Esophagus squamous epithelium (tissue), 5 donors: ENCODE results near the gene POU2F1. TPM values are rescaled to one million over a fixed set of nuclear protein-coding genes. Genes with fewer than 3 reads are reported as not detected.

ENCODE experiments used
- DNase-seq: peaks from one replicate; lab custom pipeline; 2025; lab: John Stamatoyannopoulos, UW
- H3K27ac ChIP-seq, 4 donors: fragments of 200-600 bp; sonication (generic); one replicate each; pipeline ENCODE4 v1.5.1; 2016 to 2019; ENCODE audit warnings: mild to moderate bottlenecking in 1 of 4
- H3K27me3 ChIP-seq, 4 donors: fragments of 200-600 bp; sonication (generic); 1 replicate in 3 of 4; 2 replicates in 1 of 4; pipeline versions ENCODE4 v1.5.1 to v1.6.0; 2017 to 2021; ENCODE audit warnings: antibody characterized with exemption in 1 of 4
- H3K36me3 ChIP-seq, 3 donors: fragments of 200-600 bp; sonication (generic); one replicate each; pipeline ENCODE4 v1.5.1; 2016 to 2019
- H3K4me1 ChIP-seq, 3 donors: fragments of 200-600 bp; sonication (generic); one replicate each; pipeline ENCODE4 v1.5.1; 2017 to 2019
- H3K4me3 ChIP-seq, 4 donors: fragments of 200-600 bp; sonication (generic); 1 replicate in 3 of 4; 2 replicates in 1 of 4; pipeline ENCODE4 v1.5.1; 2016 to 2019; ENCODE audit warnings: mild to moderate bottlenecking in 2 of 4, moderate library complexity in 1 of 4
- H3K9me3 ChIP-seq, 3 donors: fragments of 200-600 bp; sonication (generic); one replicate each; pipeline ENCODE4 v1.5.1; 2016 to 2019
- POLR2A ChIP-seq, 4 donors: fragments of 450-650 bp; IDR thresholded peaks; one replicate each; pipeline ENCODE4 v1.6.1; 2017; ENCODE audit warnings: antibody characterized with exemption in 4 of 4, mild to moderate bottlenecking in 4 of 4, moderate library complexity in 3 of 4
- WGBS, 2 donors: methylation state at CpG; one replicate each; pipeline ENCODE4 v1.1.5; 2018; 5-methylcytosine and 5-hydroxymethylcytosine counted together
- intact Hi-C: fragments of 100-400 bp; cut with DNase I; formaldehyde crosslinking; loops from one replicate; pipeline ENCODE4 v1.15.0; 2022
- total RNA-seq, 4 donors: library from RNA; depleted of rRNA; stranded (reverse); fragments of >200 nt; gene quantifications; one replicate each; pipeline ENCODE4 v1.1.0, GENCODE V29; 2016
- TF ChIP-seq, protein P1 (sequence below), 6 experiments: fragments of 450-650 bp in 4 of 6; fragments of 200-600 bp in 2 of 6; sonication (generic) in 2 of 6; IDR thresholded peaks; one replicate each; pipeline ENCODE4 v1.5.1; 2016 to 2019; ENCODE audit warnings: antibody characterized with exemption in 6 of 6, mild to moderate bottlenecking in 4 of 6, moderate library complexity in 4 of 6
- donor health status: DM: yes; HTN: yes; CAD: no.

The POU2F1 gene
- total RNA-seq, 4 donors from 2014 or later = 7.8 to 10.5 (median 9.2) TPM

DNA sequence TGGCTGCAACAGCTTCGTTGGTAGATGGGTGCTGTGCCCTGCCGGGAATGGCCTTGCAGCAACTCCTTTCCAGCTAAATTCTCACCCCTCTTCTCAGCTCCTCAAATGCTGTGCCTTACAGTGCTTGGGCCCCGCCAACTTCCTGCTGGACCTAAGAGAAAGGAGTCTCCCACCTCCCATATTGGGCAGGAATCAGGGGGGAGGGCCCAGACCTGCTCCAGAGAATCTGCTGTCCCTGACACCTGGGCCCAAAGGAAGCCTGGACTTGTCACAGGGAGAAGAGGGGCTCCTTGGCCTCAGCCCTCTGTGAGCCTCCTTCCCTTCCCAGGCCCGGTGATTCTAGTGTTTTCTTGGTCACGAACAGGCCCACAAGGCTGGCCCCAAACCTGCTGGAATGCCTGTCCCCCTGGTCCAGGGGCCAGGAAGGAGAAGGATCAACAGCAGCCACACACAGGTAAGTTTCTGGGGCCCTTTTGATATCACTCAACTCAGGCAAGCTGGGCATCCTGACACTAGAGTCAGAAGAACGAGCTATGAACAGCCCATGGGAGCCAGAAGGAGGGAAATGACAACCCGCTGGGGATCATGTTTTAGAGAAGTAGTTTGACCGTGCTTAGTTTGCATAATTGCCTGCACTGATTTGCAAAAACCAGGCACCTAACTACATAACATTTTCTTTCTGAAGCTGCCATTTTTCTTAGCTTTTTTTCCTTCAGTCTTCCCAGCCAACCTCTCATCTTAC, 211.4 kb downstream of the POU2F1 start:
- WGBS, 2 donors = 80 to 83% methylated on average over 3 to 6 of the region's 8 CpGs
- Histone ChIP-seq H3K4me3 (no peak overlapping the region), H3K36me3 (no peaks in the 10 kb centered on the region), H3K9me3 (no peaks in the 10 kb centered on the region), H3K27me3 (no peaks in the 10 kb centered on the region), H3K4me1 (peaks cover 10 to 45% (median 10%) of the 10 kb centered on the region in 3 donors), H3K27ac (no peak overlapping the region)
- intact Hi-C loops = no loop called here
- no peak for DNase-seq
- TF ChIP-seq, protein P1, sequence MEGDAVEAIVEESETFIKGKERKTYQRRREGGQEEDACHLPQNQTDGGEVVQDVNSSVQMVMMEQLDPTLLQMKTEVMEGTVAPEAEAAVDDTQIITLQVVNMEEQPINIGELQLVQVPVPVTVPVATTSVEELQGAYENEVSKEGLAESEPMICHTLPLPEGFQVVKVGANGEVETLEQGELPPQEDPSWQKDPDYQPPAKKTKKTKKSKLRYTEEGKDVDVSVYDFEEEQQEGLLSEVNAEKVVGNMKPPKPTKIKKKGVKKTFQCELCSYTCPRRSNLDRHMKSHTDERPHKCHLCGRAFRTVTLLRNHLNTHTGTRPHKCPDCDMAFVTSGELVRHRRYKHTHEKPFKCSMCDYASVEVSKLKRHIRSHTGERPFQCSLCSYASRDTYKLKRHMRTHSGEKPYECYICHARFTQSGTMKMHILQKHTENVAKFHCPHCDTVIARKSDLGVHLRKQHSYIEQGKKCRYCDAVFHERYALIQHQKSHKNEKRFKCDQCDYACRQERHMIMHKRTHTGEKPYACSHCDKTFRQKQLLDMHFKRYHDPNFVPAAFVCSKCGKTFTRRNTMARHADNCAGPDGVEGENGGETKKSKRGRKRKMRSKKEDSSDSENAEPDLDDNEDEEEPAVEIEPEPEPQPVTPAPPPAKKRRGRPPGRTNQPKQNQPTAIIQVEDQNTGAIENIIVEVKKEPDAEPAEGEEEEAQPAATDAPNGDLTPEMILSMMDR (IDR thresholded peaks at IDR 0.05) = no peak
- TF ChIP-seq POLR2A (IDR thresholded peaks at IDR 0.05) = no peak

DNA sequence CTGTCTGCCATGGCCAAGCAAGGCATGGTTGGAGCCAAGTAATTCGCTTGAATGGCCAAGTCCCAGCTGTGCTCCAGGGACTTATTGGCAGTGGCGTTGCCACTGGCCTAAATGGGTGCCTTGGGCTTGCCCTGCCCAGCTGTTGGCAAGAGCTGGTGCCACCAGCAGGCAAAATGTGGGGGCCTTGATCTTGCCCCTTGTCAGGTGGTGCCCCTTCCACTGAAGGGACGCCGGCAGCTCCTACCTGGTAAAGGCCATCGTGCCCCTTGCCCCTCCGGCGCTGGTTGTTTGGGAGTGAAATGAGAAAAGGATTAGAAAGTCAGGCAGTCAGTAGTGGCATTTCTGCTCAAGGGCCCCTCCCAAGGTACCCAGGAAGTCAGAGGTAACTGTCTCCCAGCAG, 212.1 kb downstream of the POU2F1 start:
- no peak for DNase-seq
- H3K4me1 ChIP-seq = peaks cover 10 to 44% (median 10%) of the 10 kb centered on the region in 3 donors
- no peaks in the 10 kb centered on the region for H3K27me3 ChIP-seq
- no peaks in the 10 kb centered on the region for H3K36me3 ChIP-seq
- intact Hi-C loops = no loop called here
- WGBS, 2 donors = 83% methylated on average over 1 of the region's 7 CpGs; no CpG with 5 or more reads in 1 of the 2 donors
- H3K27ac ChIP-seq = no peak overlapping the region
- no peak overlapping the region for H3K4me3 ChIP-seq
- no peaks in the 10 kb centered on the region for H3K9me3 ChIP-seq
- TF ChIP-seq POLR2A (IDR thresholded peaks at IDR 0.05) = no peak
- TF ChIP-seq, protein P1 (IDR thresholded peaks at IDR 0.05) = no peak

DNA sequence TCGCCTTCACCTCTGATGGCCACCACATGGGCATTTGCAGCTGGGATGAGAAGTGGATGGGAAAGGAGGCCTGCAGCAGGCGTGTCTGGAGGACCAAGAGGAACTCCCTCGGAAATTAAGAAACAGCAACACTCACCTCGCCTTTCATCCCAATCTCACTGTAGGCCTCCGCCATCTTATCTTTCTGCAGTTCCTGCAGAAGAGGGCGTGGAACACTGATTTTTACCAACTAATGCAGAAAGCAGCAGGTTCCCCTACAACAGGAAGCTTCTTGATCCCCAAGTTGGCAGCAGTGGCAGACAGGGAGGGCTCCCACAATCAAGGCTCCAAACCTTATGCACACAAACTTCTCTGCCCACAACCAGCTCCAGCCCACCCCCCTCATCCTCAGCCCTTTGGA, 213.2 kb downstream of the POU2F1 start:
- Histone ChIP-seq H3K36me3 (no peaks in the 10 kb centered on the region), H3K4me1 (peaks cover 11 to 35% (median 11%) of the 10 kb centered on the region in 3 donors), H3K9me3 (no peaks in the 10 kb centered on the region), H3K27ac (no peak overlapping the region), H3K4me3 (no peak overlapping the region), H3K27me3 (peaks cover 0 to 9% (median 0%) of the 10 kb centered on the region in 4 donors)
- no peak for DNase-seq
- 95 to 97% methylated on average over 5 of the region's 6 CpGs for WGBS, 2 donors
- TF ChIP-seq, protein P1 (IDR thresholded peaks at IDR 0.05) = no peak
- no peak for TF ChIP-seq POLR2A (IDR thresholded peaks at IDR 0.05)
- intact Hi-C loops = no loop called here

DNA sequence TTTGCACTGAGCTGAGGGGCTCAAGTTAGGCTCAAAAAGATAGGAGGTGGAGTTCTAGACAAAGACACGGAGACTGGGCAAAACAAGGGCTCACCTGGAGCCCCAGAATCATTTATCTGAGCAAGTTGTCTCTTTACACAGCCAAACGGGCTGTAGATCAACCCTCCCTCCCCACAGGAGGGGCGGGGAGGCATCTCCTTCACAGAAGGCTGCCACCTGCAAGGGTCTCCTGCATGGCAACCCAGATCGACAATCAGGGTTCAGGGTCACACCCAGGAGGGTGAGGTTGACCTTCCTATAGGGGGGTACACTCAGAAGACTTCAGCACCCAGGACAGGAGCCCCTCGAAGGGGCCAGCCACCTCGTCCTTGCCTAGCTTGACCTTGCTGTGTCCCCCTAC, 213.6 kb downstream of the POU2F1 start:
- no peak for DNase-seq
- Histone ChIP-seq H3K4me3 (no peak overlapping the region), H3K36me3 (no peaks in the 10 kb centered on the region), H3K27me3 (peaks cover 0 to 13% (median 0%) of the 10 kb centered on the region in 4 donors), H3K27ac (no peak overlapping the region), H3K4me1 (peaks cover 15 to 35% (median 15%) of the 10 kb centered on the region in 3 donors), H3K9me3 (no peaks in the 10 kb centered on the region)
- 58 to 88% methylated on average over 1 to 4 of the region's 6 CpGs for WGBS, 2 donors
- no peak for TF ChIP-seq POLR2A (IDR thresholded peaks at IDR 0.05)
- TF ChIP-seq, protein P1 (IDR thresholded peaks at IDR 0.05) = no peak
- intact Hi-C loops = no loop called here

DNA sequence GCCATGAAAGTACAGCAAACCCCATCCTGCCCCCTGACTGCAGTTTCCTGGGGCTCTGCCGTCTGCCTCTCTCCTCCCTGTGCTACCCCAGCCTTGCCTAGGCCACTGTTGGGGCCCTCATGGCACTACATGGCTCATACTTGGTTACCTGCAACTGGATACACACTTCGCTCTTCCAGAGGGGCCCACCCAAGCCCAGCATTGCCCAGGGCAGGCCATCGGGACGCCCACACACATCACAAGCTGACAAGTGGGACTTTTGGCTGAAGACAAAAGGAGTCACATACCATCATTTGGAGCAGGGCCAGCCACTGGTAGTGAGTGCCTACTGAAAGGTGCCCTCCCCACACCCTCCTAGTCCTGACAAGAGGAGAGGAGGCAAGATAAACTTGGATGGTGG, 214.8 kb downstream of the POU2F1 start:
- WGBS, 2 donors = 71 to 75% methylated on average over 1 of the region's 4 CpGs
- no peak for DNase-seq
- Histone ChIP-seq H3K36me3 (no peaks in the 10 kb centered on the region), H3K9me3 (no peaks in the 10 kb centered on the region), H3K4me1 (peaks cover 13 to 29% (median 14%) of the 10 kb centered on the region in 3 donors), H3K27me3 (peaks cover 0 to 18% (median 0%) of the 10 kb centered on the region in 4 donors), H3K4me3 (no peak overlapping the region), H3K27ac (no peak overlapping the region)
- intact Hi-C loops = no loop called here
- no peak for TF ChIP-seq POLR2A (IDR thresholded peaks at IDR 0.05)
- TF ChIP-seq, protein P1 (IDR thresholded peaks at IDR 0.05) = no peak
